ENCODE results near the gene TNFRSF13B.
"Not testable (repeated sequence)": the region's sequence is repeated elsewhere in the genome, so short reads cannot be mapped to it uniquely, and the experiment has no call there.

Gene TNFRSF13B

DNA sequence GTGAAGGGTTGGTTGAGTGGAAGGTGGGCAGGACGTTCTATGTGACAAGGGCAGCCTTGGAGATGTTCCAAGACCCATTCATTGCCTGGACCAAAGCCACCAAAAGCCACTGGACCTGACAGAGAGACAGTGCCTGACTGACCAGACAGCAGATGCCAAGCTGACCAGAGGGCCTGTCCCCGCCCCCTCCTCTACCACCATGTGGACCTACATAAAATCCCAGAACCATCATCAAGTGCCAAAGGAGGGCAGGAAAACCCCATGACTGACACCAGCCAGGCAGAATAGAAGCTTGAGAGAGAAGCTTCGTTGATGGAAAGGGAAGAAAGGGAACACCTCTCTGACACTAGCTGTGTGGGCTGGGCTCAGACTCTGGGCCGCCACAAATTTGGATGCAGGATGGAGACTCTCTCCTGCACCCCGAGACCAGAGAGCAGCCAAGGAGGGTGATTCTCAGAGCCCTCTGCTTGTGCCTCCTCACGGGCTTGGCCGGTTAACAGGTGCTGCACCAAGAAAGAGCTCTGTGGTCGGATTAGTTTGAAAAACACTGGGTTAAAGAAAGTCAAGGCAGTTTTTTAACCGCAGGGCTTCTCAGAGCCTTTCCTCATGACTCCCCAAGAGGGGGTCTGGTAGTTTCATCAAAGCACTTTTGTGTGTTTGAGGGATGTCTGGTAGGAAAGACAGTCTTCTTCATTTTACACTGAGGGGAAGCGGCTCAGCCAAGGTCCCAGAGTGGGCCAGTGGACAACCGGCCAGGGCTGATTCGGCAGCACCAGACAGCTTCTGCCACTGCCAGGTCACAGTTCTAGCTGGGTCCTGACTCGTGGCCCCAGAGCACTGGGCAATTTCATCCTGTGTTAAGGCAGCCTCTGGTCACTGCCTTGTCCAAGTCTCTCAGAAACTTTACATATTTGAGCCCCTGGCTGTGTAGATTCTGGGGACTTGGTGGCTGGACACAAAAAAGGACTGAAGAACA is 1.7 kb downstream of the TNFRSF13B start:
- no peak for TF ChIP-seq EZH2phosphoT487 (IDR thresholded peaks at IDR 0.05; ENCODE audit: low read depth)
- TF ChIP-seq, protein P1, sequence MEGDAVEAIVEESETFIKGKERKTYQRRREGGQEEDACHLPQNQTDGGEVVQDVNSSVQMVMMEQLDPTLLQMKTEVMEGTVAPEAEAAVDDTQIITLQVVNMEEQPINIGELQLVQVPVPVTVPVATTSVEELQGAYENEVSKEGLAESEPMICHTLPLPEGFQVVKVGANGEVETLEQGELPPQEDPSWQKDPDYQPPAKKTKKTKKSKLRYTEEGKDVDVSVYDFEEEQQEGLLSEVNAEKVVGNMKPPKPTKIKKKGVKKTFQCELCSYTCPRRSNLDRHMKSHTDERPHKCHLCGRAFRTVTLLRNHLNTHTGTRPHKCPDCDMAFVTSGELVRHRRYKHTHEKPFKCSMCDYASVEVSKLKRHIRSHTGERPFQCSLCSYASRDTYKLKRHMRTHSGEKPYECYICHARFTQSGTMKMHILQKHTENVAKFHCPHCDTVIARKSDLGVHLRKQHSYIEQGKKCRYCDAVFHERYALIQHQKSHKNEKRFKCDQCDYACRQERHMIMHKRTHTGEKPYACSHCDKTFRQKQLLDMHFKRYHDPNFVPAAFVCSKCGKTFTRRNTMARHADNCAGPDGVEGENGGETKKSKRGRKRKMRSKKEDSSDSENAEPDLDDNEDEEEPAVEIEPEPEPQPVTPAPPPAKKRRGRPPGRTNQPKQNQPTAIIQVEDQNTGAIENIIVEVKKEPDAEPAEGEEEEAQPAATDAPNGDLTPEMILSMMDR (IDR thresholded peaks at IDR 0.05; ENCODE audit: low read depth, low read length), result no peak
- Histone ChIP-seq H3K27me3 (ENCODE audit: low read depth, low read length) (no peaks in the 10 kb centered on the region), H3K79me2 (ENCODE audit: low read length) (peaks cover 74% of the 10 kb centered on the region), H3K36me3 (replicated peaks; ENCODE audit: low read depth, low read length) (peaks cover 42% of the 10 kb centered on the region), H2AFZ (ENCODE audit: low read depth, low read length) (no peak overlapping the region), H3K4me3 (ENCODE audit: low read length) (peak overlapping the region; percentile 89), H4K20me1 (ENCODE audit: insufficient read depth, low read length) (peaks cover 22% of the 10 kb centered on the region), H3K4me1 (ENCODE audit: low read length) (peaks cover 58% of the 10 kb centered on the region), H3K27ac (ENCODE audit: low read length) (peak overlapping the region; percentile 99), H3K4me2 (ENCODE audit: low read length) (peak overlapping the region; percentile 99), H3K9me3 (ENCODE audit: insufficient read depth, low read length) (peaks cover 3% of the 10 kb centered on the region; the same call in 1 of the 2 replicates), H3K9ac (ENCODE audit: low read length) (peak overlapping the region; percentile 99)

DNA sequence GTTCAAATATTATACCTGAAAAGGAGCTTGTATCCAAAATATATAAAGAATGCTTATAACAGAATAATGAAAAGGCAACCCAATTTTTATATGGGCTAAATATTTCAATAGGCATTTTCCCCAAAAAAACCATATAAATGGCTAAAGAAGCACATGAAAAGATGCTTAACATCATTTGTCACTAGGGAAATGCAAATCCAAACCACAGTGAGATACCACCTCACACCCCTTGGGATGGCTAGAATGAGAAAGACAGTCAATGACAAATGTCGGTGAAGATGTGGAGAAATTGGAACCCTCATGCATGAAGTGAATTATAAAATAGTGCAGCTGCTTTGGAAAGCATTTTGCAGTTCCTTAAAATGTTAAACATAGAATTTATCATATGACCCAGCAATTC is 3.1 kb downstream of the TNFRSF13B start:
- peaks cover 3% of the 10 kb centered on the region; the same call in 1 of the 2 replicates for H3K9me3 ChIP-seq (ENCODE audit: insufficient read depth, low read length)
- peak overlapping the region; percentile 99 for H3K9ac ChIP-seq (ENCODE audit: low read length)
- H3K27me3 ChIP-seq (ENCODE audit: low read depth, low read length), result no peaks in the 10 kb centered on the region
- no peak overlapping the region for H2AFZ ChIP-seq (ENCODE audit: low read depth, low read length)
- peak overlapping the region; percentile 99 for H3K4me2 ChIP-seq (ENCODE audit: low read length)
- peaks cover 52% of the 10 kb centered on the region for H3K36me3 ChIP-seq (replicated peaks; ENCODE audit: low read depth, low read length)
- peaks cover 88% of the 10 kb centered on the region for H3K79me2 ChIP-seq (ENCODE audit: low read length)
- H3K4me3 ChIP-seq (ENCODE audit: low read length), result peak overlapping the region; percentile 89
- no peak for TF ChIP-seq EZH2phosphoT487 (IDR thresholded peaks at IDR 0.05; ENCODE audit: low read depth)
- TF ChIP-seq, protein P1 (IDR thresholded peaks at IDR 0.05; ENCODE audit: low read depth, low read length), result no peak
- H3K4me1 ChIP-seq (ENCODE audit: low read length), result peaks cover 58% of the 10 kb centered on the region
- H4K20me1 ChIP-seq (ENCODE audit: insufficient read depth, low read length), result peaks cover 35% of the 10 kb centered on the region
- H3K27ac ChIP-seq (ENCODE audit: low read length), result peak overlapping the region; percentile 99

DNA sequence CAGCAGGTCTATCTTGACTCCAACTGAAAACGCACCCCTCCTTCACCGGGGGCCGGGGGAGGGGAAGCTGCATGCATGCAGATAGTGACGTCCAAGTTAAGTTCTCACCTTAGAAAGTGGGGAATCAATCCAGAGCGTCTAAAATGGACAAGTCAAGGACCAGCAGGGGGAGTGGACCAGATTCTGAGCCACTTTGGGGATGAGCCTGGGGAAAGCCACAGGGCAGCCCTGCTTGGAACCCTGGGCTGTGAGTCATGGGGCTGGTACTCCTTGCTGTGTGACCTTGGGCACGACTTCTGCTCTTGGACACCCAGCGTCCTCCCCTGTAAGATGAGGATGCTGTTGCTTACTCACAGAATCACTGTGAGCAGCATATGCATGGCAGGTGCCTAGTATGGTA is 9.1 kb downstream of the TNFRSF13B start:
- peaks cover 75% of the 10 kb centered on the region for H3K4me1 ChIP-seq (ENCODE audit: low read length)
- no peak overlapping the region for H2AFZ ChIP-seq (ENCODE audit: low read depth, low read length)
- H3K27ac ChIP-seq (ENCODE audit: low read length), result peak overlapping the region; percentile 20; the same call in 1 of the 2 replicates
- no peaks in the 10 kb centered on the region for H3K27me3 ChIP-seq (ENCODE audit: low read depth, low read length)
- TF ChIP-seq, protein P1 (IDR thresholded peaks at IDR 0.05; ENCODE audit: low read depth, low read length), result no peak; the same call in 1 of the 2 replicates
- no peak for TF ChIP-seq EZH2phosphoT487 (IDR thresholded peaks at IDR 0.05; ENCODE audit: low read depth)
- H3K4me2 ChIP-seq (ENCODE audit: low read length), result 0 out of 2 replicates have a peak overlapping the region, but pooled peaks have one; percentile 14
- H3K79me2 ChIP-seq (ENCODE audit: low read length), result peaks cover 100% of the 10 kb centered on the region
- peaks cover 12% of the 10 kb centered on the region; the same call in 1 of the 2 replicates for H3K9me3 ChIP-seq (ENCODE audit: insufficient read depth, low read length)
- H3K36me3 ChIP-seq (replicated peaks; ENCODE audit: low read depth, low read length), result peaks cover 84% of the 10 kb centered on the region
- H4K20me1 ChIP-seq (ENCODE audit: insufficient read depth, low read length), result peaks cover 88% of the 10 kb centered on the region
- H3K9ac ChIP-seq (ENCODE audit: low read length), result no peak overlapping the region
- no peak overlapping the region for H3K4me3 ChIP-seq (ENCODE audit: low read length)

DNA sequence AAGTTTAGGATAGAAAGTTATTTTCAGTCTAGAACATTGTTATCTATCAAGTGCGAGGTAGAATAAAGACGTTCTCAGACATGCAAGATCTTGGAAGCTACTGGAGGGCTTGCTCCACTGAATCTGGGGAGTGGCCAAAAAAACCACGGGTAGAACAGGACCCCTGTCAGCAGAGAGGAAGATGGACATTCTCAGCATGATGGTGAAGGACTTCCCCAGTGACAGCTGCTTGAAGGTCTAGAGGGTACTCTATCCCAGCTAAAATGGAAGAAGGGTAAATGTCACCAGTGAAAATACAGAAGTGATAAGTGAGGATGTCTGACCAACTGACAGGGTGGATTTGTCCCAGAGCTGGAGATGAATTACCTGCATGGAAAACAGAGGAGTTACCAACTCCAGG is 10.1 kb downstream of the TNFRSF13B start:
- Histone ChIP-seq H3K4me1 (ENCODE audit: low read length) (peaks cover 81% of the 10 kb centered on the region), H3K9me3 (ENCODE audit: insufficient read depth, low read length) (peaks cover 12% of the 10 kb centered on the region; the same call in 1 of the 2 replicates), H3K79me2 (ENCODE audit: low read length) (peaks cover 100% of the 10 kb centered on the region), H3K4me3 (ENCODE audit: low read length) (no peak overlapping the region), H3K27ac (ENCODE audit: low read length) (peak overlapping the region; percentile 35), H3K36me3 (replicated peaks; ENCODE audit: low read depth, low read length) (peaks cover 89% of the 10 kb centered on the region), H3K9ac (ENCODE audit: low read length) (no peak overlapping the region), H2AFZ (ENCODE audit: low read depth, low read length) (no peak overlapping the region), H3K4me2 (ENCODE audit: low read length) (peak overlapping the region; percentile 9; the same call in 1 of the 2 replicates), H4K20me1 (ENCODE audit: insufficient read depth, low read length) (peaks cover 93% of the 10 kb centered on the region), H3K27me3 (ENCODE audit: low read depth, low read length) (no peaks in the 10 kb centered on the region)
- TF ChIP-seq, protein P1 (IDR thresholded peaks at IDR 0.05; ENCODE audit: low read depth, low read length), result no peak
- no peak for TF ChIP-seq EZH2phosphoT487 (IDR thresholded peaks at IDR 0.05; ENCODE audit: low read depth)

DNA sequence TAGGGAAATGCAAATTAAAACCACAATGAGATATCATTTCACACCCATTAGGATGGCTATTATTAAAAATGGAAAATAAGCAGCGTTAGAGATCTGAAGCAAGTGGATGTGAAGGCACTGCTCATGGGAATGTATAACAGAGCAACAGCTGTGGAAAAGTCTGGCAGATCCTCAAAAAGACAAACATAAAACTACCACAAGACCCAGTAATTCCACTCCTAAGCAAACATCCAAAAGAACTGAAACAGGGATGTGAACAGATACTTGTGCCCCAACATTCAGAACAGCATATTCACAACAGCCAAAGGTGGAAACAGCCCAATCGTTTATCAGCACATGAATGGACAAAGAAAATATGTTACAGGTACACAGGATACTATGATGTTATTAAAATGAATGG is 10.9 kb downstream of the TNFRSF13B start:
- H3K4me2 ChIP-seq (ENCODE audit: low read length); H3K9me3 ChIP-seq (ENCODE audit: insufficient read depth, low read length); H2AFZ ChIP-seq (ENCODE audit: low read depth, low read length); H3K27me3 ChIP-seq (ENCODE audit: low read depth, low read length); H3K4me3 ChIP-seq (ENCODE audit: low read length); H3K9ac ChIP-seq (ENCODE audit: low read length); H3K27ac ChIP-seq (ENCODE audit: low read length): not testable (repeated sequence)
- Histone ChIP-seq H3K79me2 (ENCODE audit: low read length) (peaks cover 100% of the 10 kb centered on the region), H4K20me1 (ENCODE audit: insufficient read depth, low read length) (peaks cover 96% of the 10 kb centered on the region), H3K4me1 (ENCODE audit: low read length) (peaks cover 82% of the 10 kb centered on the region), H3K36me3 (replicated peaks; ENCODE audit: low read depth, low read length) (peaks cover 91% of the 10 kb centered on the region)

DNA sequence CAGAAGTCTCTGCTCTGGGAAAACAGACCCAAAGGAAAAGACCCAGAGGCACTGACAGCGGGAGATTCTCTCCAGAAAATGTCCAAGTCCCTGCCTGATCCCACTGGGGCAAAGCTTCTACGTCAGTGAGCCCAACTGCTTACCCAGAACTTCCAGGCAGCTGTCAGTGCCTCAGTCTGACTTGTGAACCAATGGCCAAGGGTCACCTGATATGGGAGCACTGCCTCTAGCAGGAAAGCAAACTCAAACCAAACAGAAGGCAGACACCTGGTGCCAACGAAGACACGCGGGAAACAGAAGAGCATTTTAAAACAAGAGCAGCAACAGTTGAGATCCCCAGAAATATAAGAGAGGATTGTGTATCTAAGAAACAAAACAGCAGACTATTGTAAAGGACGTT is 16.9 kb downstream of the TNFRSF13B start:
- not testable (repeated sequence) for H3K4me3 ChIP-seq (ENCODE audit: low read length); H3K27me3 ChIP-seq (ENCODE audit: low read depth, low read length); H3K27ac ChIP-seq (ENCODE audit: low read length); H3K9ac ChIP-seq (ENCODE audit: low read length); H3K9me3 ChIP-seq (ENCODE audit: insufficient read depth, low read length); H2AFZ ChIP-seq (ENCODE audit: low read depth, low read length); H3K4me2 ChIP-seq (ENCODE audit: low read length)
- peaks cover 25% of the 10 kb centered on the region for H3K4me1 ChIP-seq (ENCODE audit: low read length)
- H4K20me1 ChIP-seq (ENCODE audit: insufficient read depth, low read length), result peaks cover 97% of the 10 kb centered on the region
- H3K36me3 ChIP-seq (replicated peaks; ENCODE audit: low read depth, low read length), result peaks cover 84% of the 10 kb centered on the region
- peaks cover 98% of the 10 kb centered on the region for H3K79me2 ChIP-seq (ENCODE audit: low read length)

Data from OCI-LY3 (cell line).